Sigmoid colon (tissue), 4 donors: Measurements from ENCODE around the gene TNS1.

ENCODE experiments used
- CTCF ChIP-seq, 4 experiments: fragments of 450-650 bp in 3 of 4; fragments of 200-600 bp in 1 of 4; IDR thresholded peaks; one replicate each; pipeline ENCODE4 v1.5.1; 2016 to 2019; ENCODE audit warnings: antibody characterized with exemption in 4 of 4, mild to moderate bottlenecking in 3 of 4, moderate library complexity in 2 of 4
- EP300 ChIP-seq, 4 donors: sonication (generic); formaldehyde crosslinking; IDR thresholded peaks; one replicate each; pipeline ENCODE4 v1.6.1; 2017; ENCODE audit warnings: antibody characterized with exemption in 4 of 4
- POLR2A ChIP-seq, 2 donors: fragments of 450-650 bp; IDR thresholded peaks; one replicate each; pipeline ENCODE4 v1.6.1; 2016; ENCODE audit warnings: antibody characterized with exemption in 2 of 2, mild to moderate bottlenecking in 2 of 2, moderate library complexity in 2 of 2
- POLR2AphosphoS5 ChIP-seq, 4 donors: sonication (generic); formaldehyde crosslinking; IDR thresholded peaks; one replicate each; pipeline ENCODE4 v1.6.1; 2017; ENCODE audit warnings: antibody characterized with exemption in 4 of 4

DNA sequence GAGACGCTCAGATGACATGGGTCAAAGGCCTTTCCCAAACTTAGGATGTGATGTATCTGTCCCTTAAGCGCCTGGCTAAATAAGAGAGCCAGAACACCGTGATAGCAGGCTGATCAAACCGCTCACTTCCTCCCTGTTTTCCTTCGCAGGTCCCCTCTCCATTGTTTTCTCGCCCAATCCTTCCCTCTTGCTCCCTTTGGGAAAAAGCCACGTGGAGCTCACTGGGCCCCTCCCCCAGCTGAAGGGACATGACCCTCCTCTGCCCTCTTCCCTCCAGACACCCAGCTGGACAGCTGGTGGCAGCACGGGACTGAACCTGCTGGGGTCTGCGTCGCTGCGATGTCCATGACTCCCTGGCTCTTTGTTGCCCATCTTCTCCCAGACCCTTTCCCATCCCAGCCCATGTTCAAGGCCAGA, 201.7 kb downstream of the TNS1 start:
- no peak for TF ChIP-seq CTCF (IDR thresholded peaks at IDR 0.05)
- TF ChIP-seq POLR2AphosphoS5 (IDR thresholded peaks at IDR 0.05) = peak in 3 of 4 donors; percentile 19 to 39 (median 29)
- no peak for TF ChIP-seq POLR2A (IDR thresholded peaks at IDR 0.05)
- no peak for TF ChIP-seq EP300 (IDR thresholded peaks at IDR 0.05)
